ENCODE measurements around the gene CPPED1. TPM values are rescaled to one million over a fixed set of nuclear protein-coding genes. Genes with fewer than 3 reads are reported as not detected.

The CPPED1 gene
- total RNA-seq, 1 donor from 2014 or later: 6.3 TPM

GRCh38 chr16:12724226-12724625, 79.5 kb downstream of the CPPED1 start:
- H3K9me3 ChIP-seq (ENCODE audit: control insufficient read depth in 3 of 3, low read length in 3 of 3): no peaks in the 10 kb centered on the region
- H3K4me1 ChIP-seq (ENCODE audit: control insufficient read depth in 3 of 3, insufficient read depth in 3 of 3, low read length in 3 of 3): no peaks in the 10 kb centered on the region
- H3K4me3 ChIP-seq (ENCODE audit: low read length in 3 of 3): no peak overlapping the region
- no peak overlapping the region for H3K27ac ChIP-seq (ENCODE audit: low read depth, low read length)
- peaks cover 0 to 2% (median 0%) of the 10 kb centered on the region in 3 donors for H3K36me3 ChIP-seq (ENCODE audit: control insufficient read depth in 3 of 3, insufficient read depth in 3 of 3, low read length in 3 of 3)
- H3K27me3 ChIP-seq (ENCODE audit: control insufficient read depth in 3 of 3, insufficient read depth in 3 of 3, low read length in 3 of 3): no peaks in the 10 kb centered on the region
- H3K9ac ChIP-seq (ENCODE audit: low read depth in 1 of 3, low read length in 3 of 3): no peak overlapping the region

DNA sequence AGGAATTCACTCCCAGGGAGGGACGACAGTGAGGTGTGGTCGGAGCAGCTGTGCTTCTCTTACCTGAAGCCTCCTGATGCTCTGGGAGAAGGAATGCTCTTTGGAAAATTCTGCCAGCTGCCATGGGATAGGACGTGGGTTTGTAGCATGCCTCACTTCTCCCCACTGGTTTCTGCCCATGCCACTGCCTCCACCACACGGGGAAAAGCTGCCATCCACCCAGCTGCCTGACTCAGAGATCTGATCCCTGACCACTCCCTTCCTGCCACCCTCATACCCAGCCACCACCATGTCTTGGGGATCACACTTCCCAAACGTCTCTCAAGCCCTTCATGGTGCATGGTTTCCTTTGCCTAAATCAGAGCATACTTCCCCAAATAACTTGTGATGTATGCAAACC, 80.0 kb downstream of the CPPED1 start:
- Histone ChIP-seq H3K27me3 (ENCODE audit: control insufficient read depth in 3 of 3, insufficient read depth in 3 of 3, low read length in 3 of 3) (no peaks in the 10 kb centered on the region), H3K27ac (ENCODE audit: low read depth, low read length) (no peak overlapping the region), H3K9ac (ENCODE audit: low read depth in 1 of 3, low read length in 3 of 3) (no peak overlapping the region), H3K4me1 (ENCODE audit: control insufficient read depth in 3 of 3, insufficient read depth in 3 of 3, low read length in 3 of 3) (no peaks in the 10 kb centered on the region), H3K9me3 (ENCODE audit: control insufficient read depth in 3 of 3, low read length in 3 of 3) (no peaks in the 10 kb centered on the region), H3K4me3 (ENCODE audit: low read length in 3 of 3) (no peak overlapping the region), H3K36me3 (ENCODE audit: control insufficient read depth in 3 of 3, insufficient read depth in 3 of 3, low read length in 3 of 3) (peaks cover 0 to 2% (median 0%) of the 10 kb centered on the region in 3 donors)

DNA sequence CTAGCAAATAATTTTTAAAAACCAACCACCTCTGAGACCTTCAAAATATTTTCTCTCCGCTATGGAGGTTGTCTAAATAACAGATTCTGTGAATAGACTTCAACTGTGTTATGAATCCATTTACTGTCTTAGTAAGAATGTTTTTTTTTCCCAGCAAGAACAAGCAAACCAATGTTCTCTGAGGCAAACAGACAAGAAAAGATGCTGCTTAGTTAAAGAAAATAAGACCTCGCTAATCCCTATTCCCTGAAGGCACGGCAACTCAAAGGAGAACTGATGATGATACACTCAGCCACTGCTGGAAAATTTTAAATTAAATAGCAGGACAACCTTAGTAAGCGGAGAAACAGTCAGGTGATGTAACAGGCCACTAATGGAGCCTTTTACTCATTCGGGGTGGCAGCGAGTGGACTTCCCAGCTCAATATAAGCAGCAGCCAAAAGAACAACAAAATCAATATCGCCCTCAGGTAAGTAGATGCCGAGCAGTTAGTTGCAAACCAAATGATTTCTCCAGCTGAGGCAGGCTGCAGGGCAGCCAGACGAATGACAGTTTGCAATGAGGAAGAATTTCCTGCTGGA, 81.8 kb downstream of the CPPED1 start:
- Histone ChIP-seq H3K9ac (ENCODE audit: low read depth in 1 of 3, low read length in 3 of 3) (no peak overlapping the region), H3K4me3 (ENCODE audit: low read length in 3 of 3) (no peak overlapping the region), H3K27ac (ENCODE audit: low read depth, low read length) (no peak overlapping the region), H3K9me3 (ENCODE audit: control insufficient read depth in 3 of 3, low read length in 3 of 3) (no peaks in the 10 kb centered on the region), H3K4me1 (ENCODE audit: control insufficient read depth in 3 of 3, insufficient read depth in 3 of 3, low read length in 3 of 3) (no peaks in the 10 kb centered on the region), H3K36me3 (ENCODE audit: control insufficient read depth in 3 of 3, insufficient read depth in 3 of 3, low read length in 3 of 3) (peaks cover 0 to 2% (median 0%) of the 10 kb centered on the region in 3 donors), H3K27me3 (ENCODE audit: control insufficient read depth in 3 of 3, insufficient read depth in 3 of 3, low read length in 3 of 3) (no peaks in the 10 kb centered on the region)

- H3K9me3 ChIP-seq (ENCODE audit: control insufficient read depth in 3 of 3, low read length in 3 of 3): no peaks in the 10 kb centered on the region
- H3K27ac ChIP-seq (ENCODE audit: low read depth, low read length): no peak overlapping the region
- no peak overlapping the region for H3K9ac ChIP-seq (ENCODE audit: low read depth in 1 of 3, low read length in 3 of 3)
- no peaks in the 10 kb centered on the region for H3K4me1 ChIP-seq (ENCODE audit: control insufficient read depth in 3 of 3, insufficient read depth in 3 of 3, low read length in 3 of 3)
- H3K4me3 ChIP-seq (ENCODE audit: low read length in 3 of 3): no peak overlapping the region
- no peaks in the 10 kb centered on the region for H3K27me3 ChIP-seq (ENCODE audit: control insufficient read depth in 3 of 3, insufficient read depth in 3 of 3, low read length in 3 of 3)
- peaks cover 0 to 2% (median 0%) of the 10 kb centered on the region in 3 donors for H3K36me3 ChIP-seq (ENCODE audit: control insufficient read depth in 3 of 3, insufficient read depth in 3 of 3, low read length in 3 of 3)
Observed at GRCh38 chr16:12719972-12720371, 83.7 kb downstream of the CPPED1 start.

GRCh38 chr16:12716658-12717057, 87.0 kb downstream of the CPPED1 start:
- H3K27ac ChIP-seq (ENCODE audit: low read depth, low read length): no peak overlapping the region
- H3K4me3 ChIP-seq (ENCODE audit: low read length in 3 of 3): no peak overlapping the region
- no peaks in the 10 kb centered on the region for H3K9me3 ChIP-seq (ENCODE audit: control insufficient read depth in 3 of 3, low read length in 3 of 3)
- no peak overlapping the region for H3K9ac ChIP-seq (ENCODE audit: low read depth in 1 of 3, low read length in 3 of 3)
- H3K27me3 ChIP-seq (ENCODE audit: control insufficient read depth in 3 of 3, insufficient read depth in 3 of 3, low read length in 3 of 3): no peaks in the 10 kb centered on the region
- H3K4me1 ChIP-seq (ENCODE audit: control insufficient read depth in 3 of 3, insufficient read depth in 3 of 3, low read length in 3 of 3): no peaks in the 10 kb centered on the region
- no peaks in the 10 kb centered on the region for H3K36me3 ChIP-seq (ENCODE audit: control insufficient read depth in 3 of 3, insufficient read depth in 3 of 3, low read length in 3 of 3)

DNA sequence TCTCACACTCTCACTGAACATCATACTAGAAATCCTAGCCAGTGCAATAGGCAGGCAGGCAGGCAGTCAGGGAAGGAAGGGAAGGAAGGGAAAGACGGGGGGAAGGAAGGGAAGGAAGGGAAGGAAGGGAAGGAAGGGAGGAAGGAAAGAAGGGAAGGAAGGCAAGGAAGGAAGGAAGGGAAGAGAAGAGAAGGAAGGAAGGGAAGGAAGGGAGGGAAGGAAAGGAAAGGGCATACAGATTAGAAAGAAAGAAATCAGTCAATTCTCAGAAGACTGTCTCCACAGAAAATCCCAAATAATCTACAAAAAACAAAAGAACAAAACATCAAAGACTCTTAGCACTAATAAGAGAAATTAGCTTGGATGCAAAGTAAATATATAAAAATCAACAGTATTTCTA, 93.9 kb downstream of the CPPED1 start:
- Histone ChIP-seq H3K4me3 (ENCODE audit: low read length in 3 of 3) (no peak overlapping the region), H3K9me3 (ENCODE audit: control insufficient read depth in 3 of 3, low read length in 3 of 3) (no peaks in the 10 kb centered on the region), H3K36me3 (ENCODE audit: control insufficient read depth in 3 of 3, insufficient read depth in 3 of 3, low read length in 3 of 3) (no peaks in the 10 kb centered on the region), H3K4me1 (ENCODE audit: control insufficient read depth in 3 of 3, insufficient read depth in 3 of 3, low read length in 3 of 3) (no peaks in the 10 kb centered on the region), H3K9ac (ENCODE audit: low read depth in 1 of 3, low read length in 3 of 3) (no peak overlapping the region), H3K27ac (ENCODE audit: low read depth, low read length) (no peak overlapping the region), H3K27me3 (ENCODE audit: control insufficient read depth in 3 of 3, insufficient read depth in 3 of 3, low read length in 3 of 3) (no peaks in the 10 kb centered on the region)

DNA sequence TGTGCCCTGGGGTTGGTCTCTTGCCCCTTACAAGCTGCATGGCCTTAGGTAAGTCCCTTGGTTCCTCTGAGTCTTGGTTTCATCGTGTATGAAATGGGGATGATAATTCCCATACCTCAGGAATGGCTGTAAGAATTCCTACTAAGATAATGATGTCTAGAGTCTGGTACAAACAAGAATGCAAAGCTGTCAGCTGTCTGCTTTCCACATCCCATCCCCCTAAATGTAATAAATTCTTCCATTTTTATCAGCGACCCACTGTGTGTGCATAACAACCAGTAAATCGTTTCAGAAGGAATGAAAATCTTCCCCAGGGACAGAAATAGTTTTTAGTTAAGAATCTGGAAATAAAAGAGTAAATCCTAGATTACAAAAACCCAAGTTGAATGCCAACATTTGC, 95.4 kb downstream of the CPPED1 start:
- Histone ChIP-seq H3K4me3 (ENCODE audit: low read length in 3 of 3) (no peak overlapping the region), H3K27ac (ENCODE audit: low read depth, low read length) (no peak overlapping the region), H3K9ac (ENCODE audit: low read depth in 1 of 3, low read length in 3 of 3) (no peak overlapping the region), H3K27me3 (ENCODE audit: control insufficient read depth in 3 of 3, insufficient read depth in 3 of 3, low read length in 3 of 3) (no peaks in the 10 kb centered on the region), H3K9me3 (ENCODE audit: control insufficient read depth in 3 of 3, low read length in 3 of 3) (no peaks in the 10 kb centered on the region), H3K36me3 (ENCODE audit: control insufficient read depth in 3 of 3, insufficient read depth in 3 of 3, low read length in 3 of 3) (peaks cover 0 to 6% (median 0%) of the 10 kb centered on the region in 3 donors), H3K4me1 (ENCODE audit: control insufficient read depth in 3 of 3, insufficient read depth in 3 of 3, low read length in 3 of 3) (no peaks in the 10 kb centered on the region)

DNA sequence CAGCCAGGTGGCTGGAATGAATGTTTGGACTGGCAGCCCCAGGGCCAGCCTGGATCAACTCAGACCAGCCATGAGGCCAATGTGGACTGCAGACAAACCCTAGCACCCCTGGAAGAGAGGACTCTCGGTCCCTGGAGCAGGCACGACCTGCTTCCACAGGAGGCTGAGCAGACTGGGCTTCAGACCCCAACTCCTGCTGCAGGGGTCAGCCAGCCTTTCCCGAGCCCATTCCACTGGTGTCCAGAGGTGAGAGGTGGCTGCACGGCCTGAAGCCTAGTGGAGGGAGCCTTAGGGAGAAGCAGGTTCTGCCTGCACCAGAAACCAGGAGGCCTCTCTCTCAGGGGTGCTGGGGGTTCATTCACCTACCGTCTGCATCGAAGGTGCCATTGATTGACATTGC, 97.1 kb downstream of the CPPED1 start:
- Histone ChIP-seq H3K36me3 (ENCODE audit: control insufficient read depth in 3 of 3, insufficient read depth in 3 of 3, low read length in 3 of 3) (peaks cover 0 to 6% (median under 1%) of the 10 kb centered on the region in 3 donors), H3K9ac (ENCODE audit: low read depth in 1 of 3, low read length in 3 of 3) (no peak overlapping the region), H3K27me3 (ENCODE audit: control insufficient read depth in 3 of 3, insufficient read depth in 3 of 3, low read length in 3 of 3) (no peaks in the 10 kb centered on the region), H3K27ac (ENCODE audit: low read depth, low read length) (no peak overlapping the region), H3K9me3 (ENCODE audit: control insufficient read depth in 3 of 3, low read length in 3 of 3) (no peaks in the 10 kb centered on the region), H3K4me3 (ENCODE audit: low read length in 3 of 3) (no peak overlapping the region), H3K4me1 (ENCODE audit: control insufficient read depth in 3 of 3, insufficient read depth in 3 of 3, low read length in 3 of 3) (no peaks in the 10 kb centered on the region)

DNA sequence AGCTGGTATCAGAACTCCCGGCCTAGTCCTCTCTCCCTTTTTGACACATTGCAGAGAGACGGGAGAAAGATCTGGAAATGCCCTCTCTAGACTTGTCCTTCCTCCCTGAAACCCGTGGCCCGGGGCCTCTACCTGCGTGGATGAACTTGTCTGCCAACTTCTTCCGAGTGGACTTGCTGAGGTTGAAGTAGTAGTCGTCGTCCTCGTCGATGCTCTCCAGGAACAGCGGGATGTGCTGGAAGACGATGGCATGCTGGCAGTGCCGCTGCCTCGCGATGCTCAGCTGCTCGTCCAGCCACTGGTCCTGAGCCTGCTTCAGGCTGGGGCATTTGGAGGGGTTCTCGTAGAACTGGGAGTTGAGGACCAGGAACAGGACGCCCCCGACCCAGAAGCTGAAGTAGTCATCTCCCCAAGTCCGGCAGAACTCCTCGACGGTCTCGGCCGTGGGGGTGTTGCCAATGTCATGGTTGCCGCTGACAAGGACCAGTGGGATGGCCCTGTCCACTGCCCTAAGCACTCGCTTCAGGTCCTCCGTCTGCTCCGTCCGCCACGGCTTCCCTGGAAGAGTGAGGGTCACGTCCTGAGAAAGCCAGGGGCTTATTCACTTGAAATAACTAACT, 99.1 kb downstream of the CPPED1 start:
- Histone ChIP-seq H3K9ac (ENCODE audit: low read depth in 1 of 3, low read length in 3 of 3) (no peak overlapping the region), H3K9me3 (ENCODE audit: control insufficient read depth in 3 of 3, low read length in 3 of 3) (no peaks in the 10 kb centered on the region), H3K4me1 (ENCODE audit: control insufficient read depth in 3 of 3, insufficient read depth in 3 of 3, low read length in 3 of 3) (no peaks in the 10 kb centered on the region), H3K27ac (ENCODE audit: low read depth, low read length) (no peak overlapping the region), H3K27me3 (ENCODE audit: control insufficient read depth in 3 of 3, insufficient read depth in 3 of 3, low read length in 3 of 3) (no peaks in the 10 kb centered on the region), H3K36me3 (ENCODE audit: control insufficient read depth in 3 of 3, insufficient read depth in 3 of 3, low read length in 3 of 3) (peaks cover 0 to 6% (median 4%) of the 10 kb centered on the region in 3 donors), H3K4me3 (ENCODE audit: low read length in 3 of 3) (no peak overlapping the region)

DNA sequence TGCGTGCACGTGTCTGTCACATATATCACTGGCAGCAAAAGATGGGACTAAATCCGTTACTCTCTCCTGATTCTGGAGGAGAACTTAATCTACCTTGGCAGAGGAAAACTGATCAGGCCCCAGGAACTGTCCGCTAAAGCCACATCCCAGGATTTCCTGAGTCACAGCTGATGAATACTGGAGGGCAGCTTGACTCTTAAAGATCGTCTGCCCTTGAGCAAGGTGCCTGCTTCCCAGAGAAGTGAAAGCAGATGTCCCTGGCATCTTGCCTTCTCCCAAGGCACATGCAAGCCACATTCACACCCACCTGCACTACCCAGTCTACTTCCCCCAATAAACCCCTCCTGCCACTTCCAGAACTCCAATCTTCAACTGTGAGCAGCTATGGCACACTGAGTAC, 99.8 kb downstream of the CPPED1 start:
- H3K4me1 ChIP-seq (ENCODE audit: control insufficient read depth in 3 of 3, insufficient read depth in 3 of 3, low read length in 3 of 3): no peaks in the 10 kb centered on the region
- no peaks in the 10 kb centered on the region for H3K27me3 ChIP-seq (ENCODE audit: control insufficient read depth in 3 of 3, insufficient read depth in 3 of 3, low read length in 3 of 3)
- no peak overlapping the region for H3K27ac ChIP-seq (ENCODE audit: low read depth, low read length)
- H3K9ac ChIP-seq (ENCODE audit: low read depth in 1 of 3, low read length in 3 of 3): no peak overlapping the region
- H3K9me3 ChIP-seq (ENCODE audit: control insufficient read depth in 3 of 3, low read length in 3 of 3): no peaks in the 10 kb centered on the region
- no peak overlapping the region for H3K4me3 ChIP-seq (ENCODE audit: low read length in 3 of 3)
- peaks cover 0 to 6% (median 4%) of the 10 kb centered on the region in 3 donors for H3K36me3 ChIP-seq (ENCODE audit: control insufficient read depth in 3 of 3, insufficient read depth in 3 of 3, low read length in 3 of 3)
